Esophagus (tissue), 2 donors: ENCODE measurements around the gene ARHGDIB. TPM values are rescaled to one million over a fixed set of nuclear protein-coding genes. Genes with fewer than 3 reads are reported as not detected.

ENCODE experiments used
- H3K27ac ChIP-seq, 2 donors: one replicate each; pipeline ENCODE4 v1.5.1; 2013; ENCODE audit warnings: low read depth in 2 of 2, mild to moderate bottlenecking in 2 of 2, inconsistent platforms in 1 of 2, low read length in 1 of 2, moderate library complexity in 1 of 2
- H3K27me3 ChIP-seq, 2 donors: one replicate each; pipeline ENCODE4 v1.6.1; 2013; ENCODE audit warnings: low read length in 2 of 2, control low read depth in 1 of 2, mild to moderate bottlenecking in 1 of 2; ENCODE audit not compliant: insufficient read depth in 2 of 2, control insufficient read depth in 1 of 2
- H3K36me3 ChIP-seq, 2 donors: one replicate each; pipeline ENCODE4 v1.6.1; 2013; ENCODE audit warnings: low read length in 1 of 2; ENCODE audit not compliant: control insufficient read depth in 2 of 2, insufficient read depth in 2 of 2
- H3K4me1 ChIP-seq, 2 donors: one replicate each; pipeline ENCODE4 v1.6.1; 2013; ENCODE audit warnings: low read length in 1 of 2; ENCODE audit not compliant: control insufficient read depth in 2 of 2, insufficient read depth in 2 of 2
- H3K4me3 ChIP-seq, 2 donors: one replicate each; pipeline ENCODE4 v1.5.1; 2013; ENCODE audit warnings: low read length in 2 of 2, mild to moderate bottlenecking in 2 of 2, low read depth in 1 of 2, moderate library complexity in 1 of 2
- H3K9me3 ChIP-seq, 2 donors: one replicate each; pipeline ENCODE4 v1.6.1; 2013; ENCODE audit warnings: mild to moderate bottlenecking in 2 of 2, low read depth in 1 of 2, low read length in 1 of 2, moderate library complexity in 1 of 2; ENCODE audit not compliant: control insufficient read depth in 2 of 2, insufficient read depth in 1 of 2
- WGBS, 2 donors: extraction: QIAGEN DNeasy Blood & Tissue Kit; methylation state at CpG; one replicate each; pipeline ENCODE4 v1.1.7; 2013; 5-methylcytosine and 5-hydroxymethylcytosine counted together
- polyA plus RNA-seq, 2 donors: library from polyadenylated mRNA; stranded (reverse); fragments of 200-250 nt; gene quantifications; one replicate each; pipeline ENCODE4 v1.2.3, GENCODE V29; 2013
- donor health status: healthy with polysubstance abuse.
- donor health status: Bipolar disorder and iron deficiency.

The ARHGDIB gene
- polyA plus RNA-seq, 2 donors = 69.0 to 86.9 TPM

DNA sequence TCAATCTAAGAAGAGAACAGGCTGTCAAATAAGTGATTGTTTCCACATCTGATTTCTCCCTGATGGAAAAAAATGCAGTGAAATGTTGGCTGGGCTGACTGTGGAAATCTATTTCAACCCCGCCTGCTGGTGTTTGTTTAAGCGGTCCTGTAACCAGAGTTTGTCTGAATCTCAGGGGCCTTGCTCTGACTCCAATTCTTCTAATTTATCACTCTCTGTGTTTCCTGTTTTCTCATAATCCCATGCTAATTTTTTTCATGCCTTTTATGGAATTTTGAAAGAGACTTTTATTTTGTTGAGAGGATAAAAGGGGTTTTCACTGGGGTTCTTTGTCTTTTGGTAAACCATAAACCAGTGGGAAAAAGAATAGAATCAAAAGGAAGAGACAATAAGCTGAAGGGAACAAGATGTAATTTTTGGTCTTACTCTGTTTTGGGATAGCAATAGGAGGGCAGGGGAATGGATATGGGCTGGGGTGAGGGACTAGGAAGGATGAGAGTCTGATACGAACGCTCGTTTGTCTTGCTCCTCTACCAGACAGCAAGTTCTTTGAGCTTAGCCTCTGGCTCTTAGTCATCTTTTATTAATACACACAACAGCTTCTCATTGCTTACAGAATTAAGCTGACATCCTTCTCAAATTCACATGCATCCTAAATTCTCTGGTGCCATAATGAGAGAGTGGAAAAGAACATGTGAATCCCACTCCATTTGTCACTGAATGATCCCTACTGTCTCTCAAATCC is 67.7 kb downstream of the ARHGDIB start:
- no peaks in the 10 kb centered on the region for H3K4me1 ChIP-seq

DNA sequence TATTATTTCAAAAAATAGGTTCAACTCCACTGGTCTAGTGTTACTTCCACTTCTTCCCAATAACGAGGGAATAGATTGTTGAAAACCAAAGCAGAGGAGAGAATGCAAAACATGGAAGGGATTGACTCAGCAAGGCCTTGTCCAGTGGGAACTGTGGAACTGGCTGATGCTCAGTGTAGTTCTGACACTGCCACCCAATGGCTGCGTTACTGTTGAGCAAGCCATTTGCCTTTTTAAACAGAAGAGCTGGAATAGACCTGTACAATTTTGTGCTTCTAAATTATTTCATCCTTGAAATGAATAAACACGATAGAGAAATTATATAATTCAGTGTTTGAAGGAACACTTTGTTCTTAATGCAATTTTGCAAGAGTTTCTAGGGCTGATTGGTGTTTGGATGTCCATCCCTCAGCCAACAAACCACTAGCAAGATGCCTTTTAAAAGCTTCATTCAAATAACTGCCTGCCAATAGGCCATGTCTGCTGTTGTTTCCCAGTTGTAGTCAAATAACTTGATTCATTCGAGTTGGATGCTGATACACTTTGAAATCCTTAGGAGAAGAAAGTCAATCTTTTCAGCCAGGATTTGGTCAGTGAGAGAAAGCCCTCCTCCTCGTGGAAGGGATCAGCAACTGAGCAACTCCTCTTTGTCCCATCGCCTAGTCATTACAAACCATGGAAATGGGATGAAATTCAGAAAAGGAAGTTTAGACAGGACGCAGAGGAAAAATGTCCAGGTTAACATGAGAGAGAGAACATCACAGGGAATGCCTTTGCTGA is 68.5 kb downstream of the ARHGDIB start:
- Histone ChIP-seq H3K27me3 (no peaks in the 10 kb centered on the region), H3K9me3 (no peaks in the 10 kb centered on the region), H3K36me3 (no peaks in the 10 kb centered on the region), H3K27ac (peak overlapping the region in 1 of 2 donors; percentile 14), H3K4me3 (no peak overlapping the region), H3K4me1 (no peaks in the 10 kb centered on the region)
- 67 to 70% methylated on average over 7 of the region's 7 CpGs for WGBS, 2 donors

More for the DNA sequence above, 67.7 kb downstream of the ARHGDIB start:
- WGBS, 2 donors = 36 to 66% methylated on average over 5 of the region's 5 CpGs
- Histone ChIP-seq H3K36me3 (no peaks in the 10 kb centered on the region), H3K9me3 (no peaks in the 10 kb centered on the region), H3K27me3 (no peaks in the 10 kb centered on the region), H3K4me3 (no peak overlapping the region), H3K27ac (peak overlapping the region in 1 of 2 donors; percentile 14)

Other genes with a start within 250 kb of the ARHGDIB start
- 10 to 100 TPM; 10.7 to 15.2 TPM for gene WBP11, start 158.1 kb downstream of the ARHGDIB start, polyA plus RNA-seq
- under 1 TPM; 0.33 to 0.65 TPM for gene C12orf60, start 157.9 kb downstream of the ARHGDIB start, polyA plus RNA-seq
- under 1 TPM; 0.01 to 0.04 TPM for gene SMCO3, start 147.4 kb downstream of the ARHGDIB start, polyA plus RNA-seq
- gene ART4, start 118.1 kb downstream of the ARHGDIB start, polyA plus RNA-seq = under 1 TPM; 0.05 to 0.14 TPM
- 10 to 100 TPM; 32.7 to 51.2 TPM for gene MGP, start 75.7 kb downstream of the ARHGDIB start, polyA plus RNA-seq
- under 1 TPM; 0.16 to 0.51 TPM for gene ERP27, start 23.1 kb downstream of the ARHGDIB start, polyA plus RNA-seq
- gene PDE6H, start 11.4 kb upstream of the ARHGDIB start, polyA plus RNA-seq = not detected